ENCODE measurements around the gene TMC2.

TMC2 gene

DNA sequence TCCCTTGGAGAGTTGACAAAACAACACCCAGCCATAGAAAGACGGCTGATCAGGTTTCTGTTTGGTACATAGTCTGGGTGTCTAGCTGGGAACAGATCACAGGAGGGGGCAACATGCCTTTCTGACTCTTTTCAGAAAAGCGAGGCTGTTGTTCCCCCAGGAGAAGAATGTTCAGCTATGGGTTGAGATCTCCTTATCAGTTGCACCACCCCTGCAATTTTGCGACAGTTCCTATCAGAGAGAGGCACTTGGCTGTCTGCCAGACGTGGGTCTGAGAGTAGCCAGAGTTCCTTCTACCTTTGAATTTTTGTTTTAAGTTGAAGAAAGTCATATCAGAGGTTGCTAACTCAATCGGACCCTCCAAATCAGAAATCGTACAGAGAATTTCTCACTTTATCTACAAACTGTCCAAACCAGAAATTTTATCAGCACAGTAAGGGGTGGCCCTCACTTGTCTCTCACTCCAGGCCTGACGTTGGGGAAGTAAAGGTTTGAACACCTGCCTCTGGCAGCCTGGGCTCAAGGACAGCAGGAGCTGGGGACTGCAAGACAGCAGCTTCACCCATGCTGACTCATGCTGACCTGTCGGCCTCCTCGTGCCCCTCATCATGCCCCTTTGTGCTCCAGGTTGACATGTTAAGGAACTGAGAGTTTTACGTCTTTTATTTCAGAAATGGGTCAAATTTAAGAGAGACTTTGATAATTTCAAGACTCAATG is 42.3 kb downstream of the TMC2 start:
- H3K36me3 ChIP-seq (ENCODE audit: control insufficient read depth in 2 of 2, insufficient read depth in 2 of 2, low read length in 2 of 2), result no peaks in the 10 kb centered on the region
- H3K4me3 ChIP-seq (ENCODE audit: low read length in 2 of 2), result no peak overlapping the region
- H3K9me3 ChIP-seq (ENCODE audit: control insufficient read depth in 2 of 2, low read length in 2 of 2), result no peaks in the 10 kb centered on the region
- no peak overlapping the region for H3K9ac ChIP-seq (ENCODE audit: low read length in 2 of 2)
- peaks cover 0 to 6% of the 10 kb centered on the region in 2 donors for H3K27me3 ChIP-seq (ENCODE audit: control insufficient read depth in 1 of 2, insufficient read depth in 2 of 2, low read length in 2 of 2)
- H3K4me1 ChIP-seq (ENCODE audit: control insufficient read depth, insufficient read depth, low read length), result no peaks in the 10 kb centered on the region
- no peak overlapping the region for H3K27ac ChIP-seq (ENCODE audit: low read length)

DNA sequence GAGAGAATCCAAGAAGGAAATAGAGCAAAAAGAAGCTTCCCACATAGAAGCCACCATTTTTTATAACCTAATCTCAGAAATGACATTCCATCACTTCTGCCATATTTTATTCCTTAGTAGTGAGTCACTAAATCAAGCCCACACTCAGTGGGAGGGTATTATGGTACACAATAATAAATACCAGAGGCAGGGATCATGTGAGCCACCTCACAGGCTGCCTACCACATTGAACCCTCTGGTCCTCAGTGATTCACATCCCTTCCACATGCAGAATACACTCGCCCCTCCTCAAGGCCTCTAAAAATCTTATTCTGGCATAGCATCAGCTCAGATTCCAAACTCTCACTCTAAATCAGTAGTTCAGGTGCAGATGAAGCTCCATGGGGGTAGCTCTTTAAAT is 49.4 kb downstream of the TMC2 start:
- H3K27me3 ChIP-seq (ENCODE audit: control insufficient read depth in 1 of 2, insufficient read depth in 2 of 2, low read length in 2 of 2), result no peaks in the 10 kb centered on the region
- no peak overlapping the region for H3K4me3 ChIP-seq (ENCODE audit: low read length in 2 of 2)
- no peaks in the 10 kb centered on the region for H3K36me3 ChIP-seq (ENCODE audit: control insufficient read depth in 2 of 2, insufficient read depth in 2 of 2, low read length in 2 of 2)
- H3K9ac ChIP-seq (ENCODE audit: low read length in 2 of 2), result no peak overlapping the region
- H3K9me3 ChIP-seq (ENCODE audit: control insufficient read depth in 2 of 2, low read length in 2 of 2), result no peaks in the 10 kb centered on the region
- no peak overlapping the region for H3K27ac ChIP-seq (ENCODE audit: low read length)
- H3K4me1 ChIP-seq (ENCODE audit: control insufficient read depth, insufficient read depth, low read length), result no peaks in the 10 kb centered on the region

DNA sequence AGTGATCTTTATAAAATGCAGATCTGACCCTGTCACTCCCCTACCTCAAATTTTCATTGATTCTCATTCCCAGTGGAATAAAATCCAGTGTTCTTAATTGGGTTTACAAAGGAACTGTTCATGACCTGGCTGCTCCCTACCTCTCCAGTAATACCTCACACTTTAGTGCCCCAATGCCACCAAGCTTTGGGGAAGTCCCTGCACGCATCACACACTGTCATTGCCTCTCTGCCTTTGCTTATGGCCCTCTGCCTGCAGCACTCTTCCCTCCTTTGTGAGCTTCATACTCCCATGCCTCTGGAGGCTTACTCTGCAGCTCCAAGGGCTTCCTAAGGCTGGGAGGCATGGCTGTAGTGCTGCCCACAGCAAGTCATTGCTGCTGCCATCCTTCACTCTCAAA is 57.4 kb downstream of the TMC2 start:
- Histone ChIP-seq H3K4me3 (ENCODE audit: low read length in 2 of 2) (no peak overlapping the region), H3K9me3 (ENCODE audit: control insufficient read depth in 2 of 2, low read length in 2 of 2) (no peaks in the 10 kb centered on the region), H3K27me3 (ENCODE audit: control insufficient read depth in 1 of 2, insufficient read depth in 2 of 2, low read length in 2 of 2) (peaks cover 3 to 9% of the 10 kb centered on the region in 2 donors), H3K9ac (ENCODE audit: low read length in 2 of 2) (no peak overlapping the region), H3K4me1 (ENCODE audit: control insufficient read depth, insufficient read depth, low read length) (no peaks in the 10 kb centered on the region), H3K36me3 (ENCODE audit: control insufficient read depth in 2 of 2, insufficient read depth in 2 of 2, low read length in 2 of 2) (no peaks in the 10 kb centered on the region), H3K27ac (ENCODE audit: low read length) (no peak overlapping the region)

DNA sequence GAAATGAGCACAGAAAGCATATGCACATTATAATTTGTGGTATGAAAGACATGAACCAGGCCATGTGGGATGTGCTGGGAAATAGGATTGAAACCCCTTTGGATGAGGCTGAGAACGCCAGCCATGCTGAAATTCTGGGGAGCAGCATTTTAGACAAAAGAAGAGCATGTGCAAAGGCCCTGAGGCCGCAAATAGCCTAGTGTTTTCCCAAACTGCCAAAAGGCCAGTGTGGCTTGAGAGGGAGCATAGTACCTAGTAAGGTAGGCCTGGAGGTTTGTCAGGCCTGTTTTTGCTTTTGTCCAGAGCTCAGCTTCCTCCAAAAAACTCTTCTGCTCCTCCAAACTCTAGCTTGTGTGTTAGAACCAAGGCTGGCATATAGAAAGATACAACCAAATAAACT is 58.7 kb downstream of the TMC2 start:
- Histone ChIP-seq H3K9ac (ENCODE audit: low read length in 2 of 2) (no peak overlapping the region), H3K4me1 (ENCODE audit: control insufficient read depth, insufficient read depth, low read length) (no peaks in the 10 kb centered on the region), H3K27ac (ENCODE audit: low read length) (no peak overlapping the region), H3K9me3 (ENCODE audit: control insufficient read depth in 2 of 2, low read length in 2 of 2) (no peaks in the 10 kb centered on the region), H3K27me3 (ENCODE audit: control insufficient read depth in 1 of 2, insufficient read depth in 2 of 2, low read length in 2 of 2) (peaks cover 3 to 9% of the 10 kb centered on the region in 2 donors), H3K4me3 (ENCODE audit: low read length in 2 of 2) (no peak overlapping the region), H3K36me3 (ENCODE audit: control insufficient read depth in 2 of 2, insufficient read depth in 2 of 2, low read length in 2 of 2) (no peaks in the 10 kb centered on the region)

DNA sequence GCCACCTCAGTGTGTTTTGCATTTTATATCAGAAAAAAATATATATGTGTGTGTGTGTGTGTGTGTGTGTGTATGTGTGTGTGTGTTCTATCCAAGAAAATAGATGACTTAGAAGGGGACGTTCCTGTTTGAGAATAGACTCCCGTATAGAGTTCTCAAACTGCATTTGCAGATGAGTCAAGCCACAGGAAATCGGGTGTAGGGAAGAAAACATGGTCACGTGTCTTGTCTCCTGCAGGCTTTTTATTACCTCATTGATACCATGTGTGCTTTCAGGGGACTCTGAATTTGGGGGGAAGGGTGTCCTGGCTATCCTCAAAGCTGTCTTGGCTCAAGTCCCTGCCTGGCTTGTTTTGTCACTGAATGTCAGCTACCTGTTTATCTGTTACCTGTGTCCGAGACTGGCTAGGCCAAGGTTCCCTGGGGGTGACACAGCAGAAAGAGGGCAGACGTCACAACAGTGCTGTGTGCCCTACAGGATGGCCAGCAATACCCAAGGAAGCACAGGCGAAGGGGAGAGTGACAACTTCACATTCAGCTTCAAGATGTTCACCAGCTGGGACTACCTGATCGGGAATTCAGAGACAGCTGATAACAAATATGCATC is 60.4 kb downstream of the TMC2 start:
- Histone ChIP-seq H3K27me3 (ENCODE audit: control insufficient read depth in 1 of 2, insufficient read depth in 2 of 2, low read length in 2 of 2) (peaks cover 3 to 9% of the 10 kb centered on the region in 2 donors), H3K9me3 (ENCODE audit: control insufficient read depth in 2 of 2, low read length in 2 of 2) (no peaks in the 10 kb centered on the region), H3K9ac (ENCODE audit: low read length in 2 of 2) (no peak overlapping the region), H3K4me1 (ENCODE audit: control insufficient read depth, insufficient read depth, low read length) (no peaks in the 10 kb centered on the region), H3K4me3 (ENCODE audit: low read length in 2 of 2) (no peak overlapping the region), H3K27ac (ENCODE audit: low read length) (no peak overlapping the region), H3K36me3 (ENCODE audit: control insufficient read depth in 2 of 2, insufficient read depth in 2 of 2, low read length in 2 of 2) (no peaks in the 10 kb centered on the region)

DNA sequence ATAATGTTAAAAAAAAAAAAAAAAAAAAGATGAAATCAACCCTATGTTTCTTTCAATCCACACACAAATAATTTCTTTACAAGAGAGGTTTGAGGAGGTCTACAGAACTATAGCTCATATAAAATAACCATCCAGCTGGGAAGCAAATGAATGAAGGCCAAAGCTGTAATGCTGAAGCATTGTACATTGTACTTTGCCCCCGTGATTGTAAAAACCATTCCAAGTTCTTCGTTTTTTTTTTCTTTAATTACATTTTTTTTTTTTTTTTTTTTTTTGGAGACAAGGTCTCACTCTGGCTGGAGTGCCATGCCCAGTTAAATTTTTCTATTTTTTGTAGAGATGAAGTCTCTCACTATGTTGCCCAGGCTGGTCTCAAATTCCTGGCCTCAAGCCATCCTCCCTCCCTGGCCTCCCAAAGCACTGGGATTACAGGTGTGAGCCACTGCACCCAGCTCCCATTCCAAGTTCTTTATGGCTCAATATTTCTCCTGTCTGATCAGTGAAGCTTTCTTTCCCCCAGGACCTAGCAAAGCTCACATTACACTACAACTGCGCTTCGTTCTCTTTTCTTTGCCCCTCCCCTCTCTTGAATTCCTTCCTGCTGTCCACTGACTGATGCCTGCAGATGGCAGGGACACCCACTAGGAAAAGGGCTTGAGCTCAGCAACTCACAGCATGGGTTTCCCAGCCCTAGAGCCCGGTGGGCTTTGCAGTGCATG is 63.1 kb downstream of the TMC2 start:
- peaks cover 3 to 9% of the 10 kb centered on the region in 2 donors for H3K27me3 ChIP-seq (ENCODE audit: control insufficient read depth in 1 of 2, insufficient read depth in 2 of 2, low read length in 2 of 2)
- no peak overlapping the region for H3K4me3 ChIP-seq (ENCODE audit: low read length in 2 of 2)
- no peaks in the 10 kb centered on the region for H3K9me3 ChIP-seq (ENCODE audit: control insufficient read depth in 2 of 2, low read length in 2 of 2)
- no peak overlapping the region for H3K9ac ChIP-seq (ENCODE audit: low read length in 2 of 2)
- no peaks in the 10 kb centered on the region for H3K36me3 ChIP-seq (ENCODE audit: control insufficient read depth in 2 of 2, insufficient read depth in 2 of 2, low read length in 2 of 2)
- no peak overlapping the region for H3K27ac ChIP-seq (ENCODE audit: low read length)
- H3K4me1 ChIP-seq (ENCODE audit: control insufficient read depth, insufficient read depth, low read length), result no peaks in the 10 kb centered on the region

DNA sequence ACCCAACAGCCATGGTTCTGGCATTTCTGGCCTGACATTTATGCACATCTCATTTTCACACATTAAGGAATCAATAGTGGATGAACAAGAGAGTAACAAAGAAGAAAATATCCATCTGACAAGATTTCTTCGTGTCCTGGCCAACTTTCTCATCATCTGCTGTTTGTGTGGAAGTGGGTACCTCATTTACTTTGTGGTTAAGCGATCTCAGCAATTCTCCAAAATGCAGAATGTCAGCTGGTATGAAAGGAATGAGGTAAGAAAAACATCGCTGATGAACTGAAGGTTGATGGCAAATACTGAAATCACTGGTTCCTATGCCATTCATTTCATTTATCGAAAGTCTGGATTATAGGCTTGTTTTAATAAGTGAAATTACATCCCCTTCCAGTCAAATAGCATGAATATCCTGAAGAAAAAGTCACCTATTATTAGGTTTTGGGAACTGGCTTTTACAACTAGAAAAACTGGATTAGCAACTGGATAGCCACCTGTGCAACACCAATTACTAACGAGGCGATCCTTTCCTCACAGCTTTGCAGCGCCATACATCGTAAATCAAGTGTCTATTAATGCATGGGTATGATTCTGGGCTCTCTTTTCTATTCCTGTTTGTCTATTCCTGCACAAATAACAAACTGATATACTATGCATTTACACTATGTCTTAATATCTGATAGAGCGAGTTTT is 65.8 kb downstream of the TMC2 start:
- Histone ChIP-seq H3K27me3 (ENCODE audit: control insufficient read depth in 1 of 2, insufficient read depth in 2 of 2, low read length in 2 of 2) (no peaks in the 10 kb centered on the region), H3K36me3 (ENCODE audit: control insufficient read depth in 2 of 2, insufficient read depth in 2 of 2, low read length in 2 of 2) (no peaks in the 10 kb centered on the region)

DNA sequence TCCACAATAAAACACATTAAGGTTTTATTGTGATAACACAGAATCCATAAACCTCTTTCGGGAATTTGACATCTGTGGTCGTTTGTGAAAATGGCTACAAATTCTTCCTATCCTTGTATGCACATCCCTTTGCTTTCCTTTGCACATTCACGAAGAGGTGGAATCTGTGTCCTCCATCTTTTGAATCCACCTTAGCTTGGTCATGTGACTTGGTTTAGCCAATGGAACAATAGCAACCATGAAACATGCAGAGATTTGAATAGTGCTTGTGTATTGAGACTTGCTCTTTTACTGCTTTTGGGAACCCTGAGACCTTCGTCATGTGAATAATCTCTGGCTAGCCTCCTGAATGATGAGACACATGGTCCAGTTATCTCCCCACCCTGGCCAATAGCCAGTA is 66.4 kb downstream of the TMC2 start:
- Histone ChIP-seq H3K9ac (ENCODE audit: low read length in 2 of 2) (no peak overlapping the region), H3K9me3 (ENCODE audit: control insufficient read depth in 2 of 2, low read length in 2 of 2) (peaks cover 4 to 6% of the 10 kb centered on the region in 2 donors), H3K4me1 (ENCODE audit: control insufficient read depth, insufficient read depth, low read length) (no peaks in the 10 kb centered on the region), H3K4me3 (ENCODE audit: low read length in 2 of 2) (no peak overlapping the region), H3K27ac (ENCODE audit: low read length) (no peak overlapping the region), H3K27me3 (ENCODE audit: control insufficient read depth in 1 of 2, insufficient read depth in 2 of 2, low read length in 2 of 2) (no peaks in the 10 kb centered on the region), H3K36me3 (ENCODE audit: control insufficient read depth in 2 of 2, insufficient read depth in 2 of 2, low read length in 2 of 2) (no peaks in the 10 kb centered on the region)

More for the DNA sequence above, 65.8 kb downstream of the TMC2 start:
- no peak overlapping the region for H3K4me3 ChIP-seq (ENCODE audit: low read length in 2 of 2)
- no peak overlapping the region for H3K9ac ChIP-seq (ENCODE audit: low read length in 2 of 2)
- H3K27ac ChIP-seq (ENCODE audit: low read length), result no peak overlapping the region
- H3K4me1 ChIP-seq (ENCODE audit: control insufficient read depth, insufficient read depth, low read length), result no peaks in the 10 kb centered on the region
- H3K9me3 ChIP-seq (ENCODE audit: control insufficient read depth in 2 of 2, low read length in 2 of 2), result peaks cover 4 to 6% of the 10 kb centered on the region in 2 donors

DNA sequence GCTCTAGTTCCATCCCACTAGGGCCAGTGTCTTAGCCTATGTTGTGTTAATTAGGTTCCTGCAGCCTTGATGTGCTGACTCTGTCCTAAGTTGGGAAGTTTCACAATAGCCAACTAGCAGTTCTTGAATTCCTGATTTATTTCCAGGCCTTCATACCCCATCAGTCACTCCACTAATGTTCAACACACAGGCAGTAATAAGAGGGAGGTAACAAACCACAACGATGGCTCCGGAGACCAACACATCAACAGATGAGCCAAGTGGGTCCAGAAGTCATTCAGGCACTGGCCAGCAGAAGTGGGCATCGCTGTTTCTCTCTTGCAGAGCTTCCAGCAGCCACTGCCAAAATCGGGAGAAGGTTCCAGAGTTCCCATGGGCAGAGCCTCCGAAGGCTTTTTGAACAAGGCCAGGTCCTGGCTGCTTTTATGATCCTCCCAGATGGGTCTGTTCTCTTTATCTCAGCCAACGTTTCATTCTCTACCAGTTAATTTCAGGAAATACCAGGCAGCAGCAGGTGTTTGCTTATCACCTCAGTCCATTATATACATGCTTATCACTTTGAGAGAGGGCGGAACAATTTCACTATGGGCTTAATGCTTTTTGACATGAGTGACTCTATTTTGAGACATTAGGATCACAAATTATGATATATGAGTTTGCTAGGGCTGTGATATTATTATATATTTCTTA is 67.6 kb downstream of the TMC2 start:
- no peaks in the 10 kb centered on the region for H3K27me3 ChIP-seq (ENCODE audit: control insufficient read depth in 1 of 2, insufficient read depth in 2 of 2, low read length in 2 of 2)
- H3K4me3 ChIP-seq (ENCODE audit: low read length in 2 of 2), result no peak overlapping the region
- no peaks in the 10 kb centered on the region for H3K36me3 ChIP-seq (ENCODE audit: control insufficient read depth in 2 of 2, insufficient read depth in 2 of 2, low read length in 2 of 2)

DNA sequence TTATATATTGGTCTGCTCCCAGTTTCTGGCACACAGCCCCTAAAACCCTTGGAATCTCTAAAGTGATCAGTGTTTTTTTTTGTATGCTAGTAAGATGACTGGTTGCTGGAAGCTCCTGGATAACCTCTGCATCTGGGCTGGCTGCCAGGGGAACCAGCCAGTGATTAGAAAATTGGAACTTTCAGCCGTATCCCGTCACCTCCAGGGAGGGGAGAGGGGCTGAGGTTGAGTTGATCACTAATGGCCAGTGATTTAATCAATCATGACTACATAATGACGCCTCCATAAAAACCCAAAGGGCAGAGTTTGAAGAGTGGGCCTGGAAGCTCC is 68.1 kb downstream of the TMC2 start:
- H3K9me3 ChIP-seq (ENCODE audit: control insufficient read depth in 2 of 2, low read length in 2 of 2), result peaks cover 4 to 6% of the 10 kb centered on the region in 2 donors
- H3K9ac ChIP-seq (ENCODE audit: low read length in 2 of 2), result no peak overlapping the region
- H3K4me1 ChIP-seq (ENCODE audit: control insufficient read depth, insufficient read depth, low read length), result no peaks in the 10 kb centered on the region
- no peaks in the 10 kb centered on the region for H3K27me3 ChIP-seq (ENCODE audit: control insufficient read depth in 1 of 2, insufficient read depth in 2 of 2, low read length in 2 of 2)
- no peak overlapping the region for H3K4me3 ChIP-seq (ENCODE audit: low read length in 2 of 2)
- no peak overlapping the region for H3K27ac ChIP-seq (ENCODE audit: low read length)
- no peaks in the 10 kb centered on the region for H3K36me3 ChIP-seq (ENCODE audit: control insufficient read depth in 2 of 2, insufficient read depth in 2 of 2, low read length in 2 of 2)

More for the DNA sequence above, 67.6 kb downstream of the TMC2 start:
- Histone ChIP-seq H3K4me1 (ENCODE audit: control insufficient read depth, insufficient read depth, low read length) (no peaks in the 10 kb centered on the region), H3K9ac (ENCODE audit: low read length in 2 of 2) (no peak overlapping the region), H3K27ac (ENCODE audit: low read length) (no peak overlapping the region), H3K9me3 (ENCODE audit: control insufficient read depth in 2 of 2, low read length in 2 of 2) (peaks cover 4 to 6% of the 10 kb centered on the region in 2 donors)

All from stomach smooth muscle (tissue), 2 donors.